AG09319 (cell line): Measurements from ENCODE around the gene CDH12.
"Not testable (repeated sequence)": the region's sequence is repeated elsewhere in the genome, so short reads cannot be mapped to it uniquely, and the experiment has no call there.

ENCODE experiments used
- DNase-seq: peaks from one replicate; pipeline ENCODE4 v3.0.0-alpha.2; 2010; ENCODE audit warnings: low read depth; ENCODE audit errors: extremely low read depth
- CTCF ChIP-seq: IDR thresholded peaks from 2 replicates; pipeline ENCODE4 v1.5.1; 2011; ENCODE audit warnings: low read depth, mild to moderate bottlenecking, inconsistent platforms, low read length, moderate library complexity

Gene CDH12

GRCh38 chr5:22245770-22246169, 607.4 kb downstream of the CDH12 start:
- DNase-seq: no peak
- TF ChIP-seq CTCF: no peak

- DNase-seq: no peak
- TF ChIP-seq CTCF: no peak
These were observed 610.6 kb downstream of the CDH12 start for GRCh38 chr5:22242532-22242931.

GRCh38 chr5:22238047-22238446, 615.1 kb downstream of the CDH12 start:
- no peak for DNase-seq
- no peak for TF ChIP-seq CTCF

GRCh38 chr5:22226423-22226822, 626.7 kb downstream of the CDH12 start:
- DNase-seq: no peak
- no peak for TF ChIP-seq CTCF

- no peak for TF ChIP-seq CTCF
- no peak for DNase-seq
These were observed 630.1 kb downstream of the CDH12 start for GRCh38 chr5:22223079-22223478.

- not testable (repeated sequence) for DNase-seq
These were observed 639.2 kb downstream of the CDH12 start for GRCh38 chr5:22213703-22214495.

- DNase-seq: not testable (repeated sequence)
These were observed 640.7 kb downstream of the CDH12 start for GRCh38 chr5:22212254-22212991.

- not testable (repeated sequence) for DNase-seq
These were observed 644.7 kb downstream of the CDH12 start for GRCh38 chr5:22208463-22208862.

- not testable (repeated sequence) for DNase-seq
These were observed 664.5 kb downstream of the CDH12 start for GRCh38 chr5:22188651-22189050.

GRCh38 chr5:22187632-22188228, 665.4 kb downstream of the CDH12 start:
- DNase-seq: not testable (repeated sequence)

GRCh38 chr5:22169226-22169625, 683.9 kb downstream of the CDH12 start:
- DNase-seq: not testable (repeated sequence)

- DNase-seq: not testable (repeated sequence)
These were observed 684.4 kb downstream of the CDH12 start for GRCh38 chr5:22168704-22169103.

GRCh38 chr5:22165931-22166330, 687.2 kb downstream of the CDH12 start:
- DNase-seq: not testable (repeated sequence)
